Activated CD4-positive, alpha-beta T cell treated with anti-CD3 and anti-CD28 coated beads, Interleukin-2, Interleukin-4, amounts not matched to agents 100 ng/mL and 50 ng/mL, durations not matched to agents 16 hours and 8 hours (primary cell): ENCODE results near the gene TSTD1.

Experiments
- DNase-seq: peaks from one replicate; pipeline ENCODE4 v3.0.0-alpha.2; 2020; ENCODE audit warnings: low spot score

Gene TSTD1, protein sequence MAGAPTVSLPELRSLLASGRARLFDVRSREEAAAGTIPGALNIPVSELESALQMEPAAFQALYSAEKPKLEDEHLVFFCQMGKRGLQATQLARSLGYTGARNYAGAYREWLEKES

DNA sequence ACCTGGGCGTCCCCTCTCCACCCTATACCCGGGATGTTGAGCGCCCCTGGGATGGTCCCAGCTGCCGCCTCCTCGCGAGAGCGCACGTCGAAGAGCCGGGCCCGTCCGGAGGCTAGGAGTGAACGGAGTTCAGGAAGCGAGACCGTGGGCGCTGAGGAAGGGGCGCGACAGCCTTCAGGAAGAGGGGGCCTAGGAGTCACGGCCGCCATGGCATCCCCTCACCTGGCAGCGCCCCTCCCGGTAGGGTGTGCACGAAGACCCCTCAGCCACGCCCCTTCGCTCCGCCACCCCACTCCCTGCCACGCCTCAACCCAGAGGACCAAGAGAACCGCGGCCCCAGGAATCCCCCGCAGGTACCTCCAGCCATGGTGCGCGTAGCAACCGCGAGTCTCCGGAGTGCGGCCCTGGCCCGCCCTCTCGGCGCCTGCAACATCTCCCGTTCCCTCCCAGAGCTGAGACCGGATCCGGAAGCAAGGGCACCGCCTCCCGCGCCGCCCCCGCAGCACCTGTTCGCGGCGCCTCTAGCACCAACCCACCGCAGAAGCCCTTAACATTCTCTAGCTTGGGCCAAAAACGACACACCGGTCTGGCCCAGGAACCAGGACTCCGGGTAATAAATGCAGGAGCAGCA, at the start of gene TSTD1:
Gene TSTD1 (minus strand): TSS at position 442 of the 631 bp plus-strand sequence. CDS start 75 bp downstream, at position 367.
- peak; percentile 82 for DNase-seq

DNA sequence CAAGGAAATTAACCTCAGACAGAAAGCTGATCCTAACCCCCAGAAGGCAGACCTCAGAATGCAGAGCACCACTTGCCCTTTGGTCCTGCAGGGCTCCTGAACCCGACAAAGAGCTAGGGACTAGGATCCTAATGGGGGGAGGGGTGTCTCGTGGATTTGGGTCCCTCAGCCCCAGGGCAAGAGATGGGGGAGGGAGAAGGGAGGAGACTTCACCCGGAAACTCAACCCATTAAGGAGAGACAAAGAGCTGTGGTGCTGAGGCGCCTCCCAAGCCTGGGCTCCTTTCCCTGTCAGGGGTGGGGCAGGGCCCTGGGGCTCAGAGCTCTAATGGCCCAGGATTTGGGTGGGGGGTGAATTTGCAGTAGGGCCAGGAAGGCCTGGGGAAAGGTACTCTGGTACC, 47.7 kb upstream of the TSTD1 start:
- no peak for DNase-seq

DNA sequence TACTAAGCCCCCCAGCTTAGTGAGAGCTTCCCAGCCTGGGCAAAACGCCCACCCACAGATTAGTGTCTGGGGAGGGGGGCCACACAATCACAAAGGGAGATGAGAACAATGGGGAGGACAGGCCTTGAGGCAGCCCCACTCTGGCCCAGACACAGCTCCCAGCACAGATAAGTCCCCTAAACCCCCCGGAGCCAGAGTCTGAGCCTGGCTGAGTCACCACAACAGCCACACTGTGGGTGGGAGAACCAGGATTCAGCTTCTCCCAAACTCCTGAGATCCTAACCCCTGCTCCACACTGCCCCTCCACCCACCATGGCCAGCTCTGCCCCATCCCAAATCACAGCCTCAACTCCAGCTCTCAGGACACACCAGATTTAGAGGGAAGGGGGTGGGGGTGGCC, 46.4 kb upstream of the TSTD1 start:
- no peak for DNase-seq

DNA sequence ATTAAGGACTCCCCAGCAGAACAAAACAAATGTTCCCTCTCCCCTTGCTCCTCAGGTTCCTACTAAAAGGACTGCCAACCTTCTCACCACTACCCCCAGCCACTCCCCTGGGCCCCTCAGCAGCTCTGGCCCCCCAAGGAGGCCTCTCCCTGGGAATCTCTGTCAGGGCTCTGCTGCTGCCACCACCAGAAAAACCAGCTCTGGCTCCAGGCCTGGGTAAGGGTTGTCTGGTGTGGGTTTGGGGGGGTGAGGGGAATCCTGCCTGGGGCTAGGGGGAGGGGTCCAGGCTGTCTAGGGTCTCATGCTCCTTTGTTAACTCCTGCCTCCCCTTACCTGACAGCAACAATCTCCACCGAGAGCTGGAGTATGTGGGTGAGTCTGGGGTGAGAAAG, 45.8 kb upstream of the TSTD1 start:
- no peak for DNase-seq

DNA sequence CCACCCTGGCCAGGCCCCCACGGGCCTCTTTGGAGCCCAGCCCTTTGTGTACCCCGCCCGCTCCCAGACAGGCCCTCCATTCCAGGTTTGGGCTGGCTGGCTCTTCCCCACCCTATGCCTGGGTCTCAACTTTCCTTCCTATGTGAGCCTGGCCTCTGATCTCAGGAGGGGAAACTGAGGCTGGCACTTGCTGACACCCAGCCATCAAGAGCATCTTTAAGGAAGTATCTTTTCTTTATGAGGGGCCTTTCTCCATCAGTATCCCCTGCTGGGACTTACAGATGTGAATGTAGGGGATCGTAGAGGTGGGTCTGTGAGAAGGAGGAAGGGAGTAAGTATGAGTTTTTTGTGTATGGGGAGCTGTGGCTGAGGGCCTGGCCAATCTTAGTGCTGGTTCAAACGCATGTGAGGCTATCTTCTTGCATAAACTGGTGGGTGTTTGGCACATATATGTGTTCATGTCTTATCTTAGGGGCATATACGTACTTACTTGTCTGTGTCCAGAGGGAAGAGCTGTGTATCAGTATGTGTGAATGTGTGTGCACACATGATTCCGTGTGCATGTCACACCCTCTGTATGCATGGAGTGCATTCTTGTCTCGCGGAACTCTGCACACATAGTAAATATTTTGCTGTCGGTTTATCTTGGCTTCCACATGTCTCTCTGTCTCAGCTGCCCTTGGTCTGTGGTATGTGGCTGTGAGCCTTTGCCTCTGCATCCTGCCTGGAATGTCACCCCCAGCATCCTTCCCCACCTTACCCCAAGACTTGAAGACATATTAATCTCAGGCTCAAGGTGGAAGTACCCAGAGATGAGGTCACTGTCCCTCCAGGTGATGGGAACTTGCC, 45.2 kb upstream of the TSTD1 start:
- no peak for DNase-seq

DNA sequence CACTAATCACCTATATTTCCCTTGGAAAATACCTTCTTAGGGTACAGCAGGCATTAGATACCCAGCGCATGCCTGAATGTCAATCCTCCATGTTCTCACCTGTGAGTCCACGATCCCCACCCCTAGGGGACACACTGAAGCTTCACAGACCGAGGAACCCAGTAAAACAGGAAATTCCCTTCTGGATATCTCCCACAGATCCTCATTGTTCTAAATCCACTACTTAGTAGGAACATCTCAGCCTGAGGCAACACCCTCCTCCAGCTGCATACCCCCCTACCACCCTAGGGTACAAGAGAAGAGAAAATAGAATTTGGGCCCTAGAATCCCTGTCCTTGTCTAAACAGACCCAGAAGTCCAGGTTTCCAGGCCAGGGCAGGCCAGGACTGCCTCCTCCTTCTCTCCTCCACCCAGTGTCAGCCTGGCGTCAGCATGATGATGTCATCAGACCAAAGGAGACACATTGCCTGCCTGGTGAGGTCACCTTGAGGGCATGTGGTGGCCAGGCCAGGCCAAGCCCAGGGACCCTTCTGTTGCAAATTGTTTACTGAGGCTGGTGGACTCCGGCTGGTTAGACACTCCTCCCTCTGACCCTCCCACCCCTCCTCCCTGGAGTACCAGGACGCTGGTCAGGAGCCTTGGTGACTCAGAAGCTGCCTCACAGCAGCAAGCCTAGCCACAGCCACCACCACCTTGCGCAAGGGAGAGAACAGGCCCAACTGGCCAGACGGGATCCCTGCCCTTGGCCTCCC, 44.4 kb upstream of the TSTD1 start:
- DNase-seq = no peak

DNA sequence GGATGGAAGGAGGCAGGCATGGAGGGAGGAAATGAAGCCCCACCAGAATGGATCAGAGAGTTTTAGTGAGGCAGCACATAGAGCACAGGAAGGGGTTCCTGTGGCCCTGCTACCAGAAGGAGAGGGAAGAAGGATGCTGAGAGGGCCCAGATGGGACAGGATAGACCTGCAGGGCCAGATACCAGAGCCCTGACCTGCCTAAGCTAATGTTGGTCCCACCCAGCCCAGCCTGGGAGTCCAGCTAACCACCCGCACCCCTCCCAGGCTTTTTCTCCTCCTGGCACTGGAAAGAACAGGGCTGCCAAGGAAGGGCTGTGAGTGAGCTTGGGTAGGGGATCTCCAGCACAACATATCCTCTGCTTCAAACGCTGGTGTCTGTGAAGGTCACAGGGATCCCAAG, 43.7 kb upstream of the TSTD1 start:
- DNase-seq = no peak

DNA sequence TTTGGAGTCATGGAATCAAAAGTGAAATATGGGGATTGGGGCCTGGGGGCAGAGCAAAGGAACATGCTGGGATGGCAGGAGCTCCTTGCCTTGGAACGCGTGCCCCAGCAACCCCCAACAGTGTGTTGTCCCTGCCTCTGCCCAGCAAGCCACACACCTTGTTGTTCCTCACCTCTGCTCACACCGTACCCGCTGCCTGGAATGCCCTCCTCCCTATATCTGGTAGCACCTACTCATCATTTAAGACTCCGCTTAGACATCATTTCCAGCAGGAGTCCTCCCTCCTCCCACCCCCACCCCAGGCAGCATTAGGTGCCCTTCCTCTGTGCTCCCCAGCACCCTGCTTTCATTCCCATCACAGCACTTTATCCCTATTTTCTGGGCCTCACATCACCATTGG, 42.8 kb upstream of the TSTD1 start:
- no peak for DNase-seq

DNA sequence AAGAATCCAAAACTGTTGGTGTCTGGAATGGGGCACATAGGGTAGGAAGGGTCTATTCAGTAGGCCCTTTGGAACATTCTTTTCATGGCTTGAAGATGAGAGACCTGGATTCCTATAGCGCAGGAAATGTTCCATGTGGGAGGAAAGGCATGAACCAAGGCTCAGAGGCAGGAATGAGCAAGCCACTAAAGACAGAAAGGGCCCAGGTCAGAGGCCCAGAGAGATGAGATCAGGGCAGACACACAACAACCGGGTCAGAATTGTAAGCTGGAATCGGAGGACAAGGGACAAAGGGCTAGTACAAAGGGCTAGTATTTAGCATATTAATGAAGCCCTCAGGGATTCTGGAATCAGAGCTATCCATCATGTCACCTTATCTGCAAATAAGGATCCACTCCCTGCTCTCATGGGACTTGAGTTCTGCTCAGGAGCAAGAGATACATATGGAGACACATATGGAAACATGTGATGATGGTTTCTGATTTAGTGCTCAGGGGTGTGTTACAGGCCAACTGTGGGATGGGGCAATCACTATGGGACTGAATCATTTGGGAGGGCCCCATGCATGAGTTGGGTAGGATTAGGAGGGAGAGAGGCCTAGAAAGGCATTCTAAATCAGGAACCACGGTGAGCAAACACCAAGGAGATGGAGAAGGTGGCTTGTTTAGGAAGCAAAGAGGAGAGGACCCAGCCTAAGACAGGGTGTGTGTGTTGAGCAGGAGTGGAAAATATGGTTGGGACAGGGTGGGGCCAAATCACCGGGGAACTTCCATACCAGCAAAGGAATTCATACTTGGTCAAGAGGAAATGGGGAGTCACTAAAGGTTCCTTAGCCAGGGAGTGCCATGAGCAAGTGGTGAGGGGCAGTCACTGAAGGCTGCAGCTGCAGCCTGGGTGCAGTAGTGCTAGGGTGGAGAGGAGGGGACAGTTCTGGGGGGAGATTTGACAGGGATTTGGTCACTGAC, 42.0 kb upstream of the TSTD1 start:
- no peak for DNase-seq

DNA sequence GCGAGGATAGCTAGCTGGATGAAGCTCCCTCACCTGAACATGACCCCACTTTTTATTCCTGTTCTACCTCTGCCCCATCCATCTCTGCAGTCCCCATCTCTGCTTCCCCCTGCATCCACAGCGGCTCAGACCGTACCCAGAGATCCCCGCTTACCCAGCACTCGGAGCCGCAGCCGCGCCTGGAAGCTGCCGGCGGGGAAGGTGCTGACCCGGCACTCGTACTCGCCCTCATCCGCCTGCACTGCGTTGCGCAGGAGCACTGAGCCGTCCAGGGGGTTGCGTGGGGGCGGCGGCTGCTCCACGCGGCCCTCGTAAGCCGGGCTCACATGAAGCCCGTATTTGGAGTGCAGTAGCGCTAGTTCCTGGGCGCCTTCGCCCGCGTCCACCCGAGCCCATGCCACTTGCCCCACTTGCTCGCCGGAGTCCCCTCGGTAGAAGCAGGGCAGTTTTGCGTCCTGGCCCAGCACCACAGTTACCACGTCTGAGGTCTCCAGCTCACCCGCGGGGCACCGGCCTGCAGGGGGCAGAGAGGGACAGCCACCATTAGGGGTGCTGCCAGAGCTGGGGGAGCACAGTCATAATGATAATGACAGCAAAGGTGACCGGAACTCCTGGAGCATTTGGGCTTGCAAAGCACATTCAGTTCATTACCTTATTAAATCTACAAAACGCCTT, 40.8 kb upstream of the TSTD1 start:
- DNase-seq = no peak

DNA sequence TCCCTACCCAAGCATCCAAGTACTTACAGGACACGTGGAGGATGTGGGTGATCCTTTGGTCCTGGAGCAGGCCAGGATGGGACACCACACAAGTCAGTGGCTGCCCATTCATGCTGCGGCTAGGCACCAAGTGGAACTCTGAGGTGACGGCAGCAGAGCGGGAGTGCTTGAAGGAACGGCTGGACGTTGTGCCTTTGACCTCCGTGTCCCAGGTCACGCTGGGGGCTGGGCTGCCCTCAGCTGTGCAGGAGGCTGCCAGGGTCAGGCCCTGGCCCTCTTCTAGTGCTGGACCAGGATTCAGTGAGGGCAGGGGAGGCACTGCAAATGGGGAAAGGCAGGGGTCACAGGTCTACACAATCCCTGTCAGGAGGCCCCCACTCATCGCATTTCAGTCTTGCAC, 38.7 kb upstream of the TSTD1 start:
- DNase-seq = no peak

DNA sequence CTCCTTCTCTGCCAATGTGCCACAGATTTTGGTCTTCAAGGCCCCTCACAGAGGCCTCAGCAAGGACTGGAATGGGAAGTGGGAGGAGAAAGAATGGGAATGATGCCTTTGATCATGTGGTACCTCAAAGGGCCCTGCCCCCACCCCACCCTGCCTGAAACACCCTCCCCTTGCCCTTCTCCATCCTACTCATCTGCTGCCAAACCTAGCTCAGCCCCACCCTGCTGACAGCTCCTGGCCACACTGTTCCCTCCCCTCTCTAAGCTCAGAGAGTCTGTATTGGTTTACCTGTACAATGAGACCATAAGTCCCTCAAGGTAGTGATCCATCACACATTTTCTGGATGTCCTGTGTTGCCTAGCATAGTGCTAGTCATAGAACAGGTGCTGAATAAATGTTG, 37.6 kb upstream of the TSTD1 start:
- no peak for DNase-seq

DNA sequence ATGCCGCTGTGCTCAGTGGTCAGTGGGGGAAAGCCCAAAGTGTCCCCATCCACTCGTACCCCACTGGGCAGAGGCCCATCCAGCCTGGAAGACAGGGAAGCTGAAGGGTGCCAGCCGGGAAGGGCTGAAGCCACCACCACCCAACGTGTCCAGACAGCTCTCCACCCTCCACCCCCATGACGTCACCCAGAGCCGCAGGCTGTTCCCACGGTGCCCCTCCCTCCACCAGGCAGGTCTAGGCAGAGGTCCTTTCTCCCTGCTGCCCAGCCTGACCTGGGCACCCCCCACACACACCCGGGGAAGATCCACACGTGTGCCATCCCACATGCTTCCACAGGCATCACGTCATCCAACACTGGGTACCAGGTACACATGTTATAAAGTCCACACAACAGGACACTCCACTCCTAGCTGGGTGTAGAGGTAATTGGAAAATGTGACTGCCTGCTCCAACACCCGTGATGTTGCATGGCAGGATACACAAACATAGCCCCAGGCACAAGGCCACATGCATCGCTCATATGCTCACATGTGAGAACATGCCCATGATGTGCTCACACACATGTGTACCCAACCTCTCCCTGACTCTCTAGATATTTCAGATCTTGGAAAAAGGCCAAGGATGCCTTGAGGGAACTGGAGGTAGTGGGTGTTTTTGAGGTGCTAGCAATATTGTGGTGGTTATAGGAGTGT, 36.1 kb upstream of the TSTD1 start:
- DNase-seq = no peak

DNA sequence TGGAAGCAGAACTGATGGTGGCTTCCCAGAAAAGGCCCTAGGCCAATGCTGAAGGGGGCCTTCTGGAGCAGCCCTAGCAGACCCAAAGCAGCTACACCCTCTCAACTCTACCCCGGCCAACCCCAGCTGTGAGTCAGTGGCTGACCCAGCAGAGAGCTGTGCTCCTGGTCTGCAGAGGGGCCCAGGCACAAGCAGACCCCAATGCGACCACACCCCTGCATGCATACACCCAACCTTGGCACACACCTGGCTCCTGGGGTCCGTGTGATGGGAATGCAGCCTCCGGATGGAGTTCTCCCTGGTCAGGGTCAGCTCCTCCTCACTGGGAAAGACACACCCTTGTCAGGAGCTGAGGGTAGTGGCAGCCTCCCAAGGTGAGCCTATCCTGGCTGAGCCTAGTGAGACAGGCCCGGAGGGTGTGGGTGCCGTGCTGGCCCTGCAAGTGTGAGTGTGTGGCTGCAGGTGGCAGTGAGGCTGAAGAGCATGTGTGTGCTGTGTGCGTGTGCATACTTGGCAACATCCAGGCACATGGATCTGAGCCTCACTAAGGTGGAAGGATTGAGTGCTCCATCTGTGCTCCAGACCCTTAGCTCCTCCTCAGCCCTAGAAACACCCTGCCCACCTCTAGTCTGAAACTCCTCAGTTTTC, 34.8 kb upstream of the TSTD1 start:
- no peak for DNase-seq

DNA sequence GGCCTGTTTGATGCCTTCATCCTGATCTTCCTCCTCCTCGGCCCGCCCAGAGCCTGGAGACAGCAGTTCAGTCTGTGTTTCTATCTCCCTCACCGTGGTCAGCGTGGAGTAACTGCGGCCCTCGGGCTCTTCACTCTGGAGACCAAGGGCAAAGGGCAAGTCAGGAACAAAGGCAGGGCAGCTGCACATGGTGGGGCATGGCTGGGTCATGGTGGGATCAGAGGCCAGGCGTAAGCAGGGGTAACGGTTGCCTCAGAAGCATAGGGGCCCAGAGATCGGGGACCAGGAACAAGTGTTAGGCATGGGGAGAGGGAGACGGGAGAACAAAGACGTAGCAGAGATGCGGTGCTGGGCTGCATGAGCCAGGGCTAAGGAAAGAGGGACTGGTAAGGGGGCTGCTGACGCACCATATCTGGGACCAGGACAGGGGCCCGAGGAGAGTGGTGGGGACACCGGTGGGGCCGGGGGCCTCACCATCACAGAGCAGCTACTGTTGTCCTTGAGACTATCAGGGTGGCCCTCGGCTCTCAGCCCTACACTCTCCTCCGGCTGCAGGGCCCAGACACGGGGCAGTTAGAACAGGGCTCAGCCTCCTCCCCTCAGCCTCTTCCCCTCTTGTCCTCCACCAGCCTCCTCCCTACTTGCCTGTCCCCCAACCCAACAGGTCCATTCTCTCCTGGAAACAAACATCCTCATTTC, 34.1 kb upstream of the TSTD1 start:
- no peak for DNase-seq

DNA sequence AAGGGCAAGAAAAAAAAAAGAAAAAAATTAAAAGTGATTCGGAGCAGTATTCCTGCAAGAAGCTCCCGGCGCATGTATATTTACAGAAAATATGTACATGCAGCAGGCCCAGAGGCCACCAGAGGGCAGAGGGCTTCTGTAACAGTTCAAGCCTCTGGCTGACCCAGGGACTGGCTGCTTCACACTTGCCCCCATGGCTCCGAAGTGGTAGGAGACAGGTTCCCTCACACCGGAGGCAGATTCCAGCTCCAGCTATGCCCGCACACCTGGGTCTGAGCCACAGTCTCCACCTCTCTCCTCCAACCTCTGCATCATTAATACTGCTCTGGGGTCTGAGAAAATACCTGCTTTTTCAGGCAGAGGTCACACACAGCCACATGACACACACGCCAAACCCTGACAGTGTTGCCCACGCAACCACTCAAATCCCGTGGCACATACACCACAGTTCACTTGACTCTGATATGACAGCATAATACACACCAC, 33.2 kb upstream of the TSTD1 start:
- DNase-seq = peak; percentile 47

DNA sequence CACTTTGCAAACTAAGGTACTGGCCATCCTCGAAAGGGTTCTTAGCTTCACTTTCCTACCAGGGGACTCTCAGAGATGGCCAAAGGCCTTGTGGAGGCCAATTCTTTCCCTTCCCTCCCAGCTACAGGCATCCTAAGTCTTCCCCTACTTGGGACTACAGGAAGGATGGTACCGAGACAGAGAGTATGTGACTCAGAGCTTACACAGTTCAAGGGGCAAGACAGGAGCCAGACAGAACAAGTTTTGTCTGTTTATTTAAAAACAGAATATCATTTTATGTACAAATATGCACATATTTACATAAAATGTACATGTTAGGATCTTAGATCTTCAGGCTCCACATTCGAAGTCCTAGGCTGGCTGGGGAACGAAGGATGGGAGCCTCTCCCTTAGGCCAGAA, 32.0 kb upstream of the TSTD1 start:
- no peak for DNase-seq

DNA sequence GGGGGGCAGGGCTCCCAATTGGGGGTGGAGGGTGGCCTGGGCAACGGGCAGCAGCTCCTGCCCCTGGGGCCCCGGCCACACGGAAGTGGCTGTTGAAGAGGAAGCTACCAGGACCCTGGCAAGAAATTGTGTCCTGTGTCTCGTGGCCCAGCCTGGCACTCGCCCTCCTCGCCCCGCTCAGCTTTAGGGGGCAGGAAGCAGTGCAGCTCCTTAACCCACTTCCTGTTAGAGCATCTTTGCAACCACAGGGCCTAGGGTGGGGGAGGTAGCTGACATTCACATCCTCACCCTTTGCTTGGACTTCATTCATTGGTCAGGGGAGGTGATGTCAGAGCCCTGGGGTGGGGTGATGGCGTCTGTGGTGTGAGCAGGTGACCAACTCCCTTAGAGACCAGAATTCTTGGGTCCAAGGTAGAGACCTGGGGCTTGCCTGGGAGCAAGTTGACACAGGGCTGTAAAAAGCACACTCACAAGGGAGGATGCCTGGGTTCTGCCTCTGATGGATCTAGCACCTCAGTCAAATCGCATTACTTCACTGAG, 31.0 kb upstream of the TSTD1 start, which contains the start of gene ARHGAP30:
Gene ARHGAP30 (minus strand): TSS at position 161 of the 540 bp plus-strand sequence. CDS start 267 bp downstream, outside the sequence.
- DNase-seq = peak; percentile 96

DNA sequence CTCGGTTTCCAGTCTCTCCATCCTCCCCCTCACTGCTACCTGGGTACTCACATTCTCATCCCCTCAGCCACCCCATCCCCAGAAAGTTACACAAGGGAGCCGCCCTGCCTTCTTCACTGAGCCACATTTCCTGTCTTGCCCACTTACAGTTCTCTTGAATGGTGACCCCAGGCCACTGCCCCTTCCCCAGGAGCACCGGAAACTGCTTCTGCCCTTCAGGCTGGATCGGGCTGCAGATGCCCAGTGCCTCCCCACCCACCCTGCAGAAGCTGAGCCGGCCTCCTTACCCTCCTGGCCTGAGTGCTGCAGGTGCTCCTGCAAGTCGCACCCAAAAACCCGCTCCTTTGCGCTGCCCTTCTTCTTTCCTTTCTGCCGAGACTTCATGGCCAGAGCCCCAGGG, 30.5 kb upstream of the TSTD1 start:
- no peak for DNase-seq
